GM19240 (cell line): Measurements from ENCODE around the gene PHF1.
"Not testable (repeated sequence)": the region's sequence is repeated elsewhere in the genome, so short reads cannot be mapped to it uniquely, and the experiment has no call there.

Experiments used
- DNase-seq: peaks from one replicate; pipeline ENCODE4 v3.0.0; 2011; ENCODE audit warnings: low spot score; ENCODE audit not compliant: insufficient read length

PHF1 gene

DNA sequence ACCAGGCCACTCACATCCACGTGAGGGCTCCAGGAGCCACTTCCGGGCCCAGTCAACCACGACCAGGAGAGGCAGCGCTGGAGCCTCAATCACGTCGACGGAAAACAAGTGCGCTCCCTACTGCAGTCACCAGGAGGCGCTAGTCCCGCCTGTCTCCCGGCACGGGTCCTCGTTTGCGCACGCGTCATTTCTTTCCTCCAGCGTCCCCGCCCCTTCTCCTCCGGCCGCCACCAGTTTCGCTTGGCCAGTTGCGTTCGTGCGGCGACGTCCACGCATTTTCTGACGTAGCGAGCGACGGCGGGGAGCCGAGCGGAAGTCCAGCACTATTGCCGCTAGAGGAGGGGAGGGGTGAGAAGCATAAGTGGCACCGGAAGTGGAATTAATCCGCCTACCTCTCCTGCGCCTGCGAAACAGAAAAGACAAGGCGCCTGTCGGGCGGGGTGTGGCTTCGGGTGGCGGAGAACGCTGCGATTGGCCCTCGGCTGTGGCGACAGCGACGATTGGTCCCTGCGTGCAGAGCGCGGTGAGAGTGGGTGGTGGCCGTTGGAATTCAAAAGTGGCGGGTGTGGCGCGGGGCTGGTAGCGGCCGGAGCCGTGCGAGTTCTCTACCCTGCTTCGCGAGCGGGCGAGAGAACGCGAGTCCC lies 19.4 kb upstream of the PHF1 start, which contains the start of gene KIFC1:
Gene KIFC1, plus strand, starts transcription at position 546 of the 644 bp plus-strand sequence. CDS start 163 bp downstream, outside the sequence.
- peak; percentile 93 for DNase-seq

- DNase-seq = no peak
Measured at GRCh38 chr6:33391922-33392594, 18.8 kb upstream of the PHF1 start.

DNA sequence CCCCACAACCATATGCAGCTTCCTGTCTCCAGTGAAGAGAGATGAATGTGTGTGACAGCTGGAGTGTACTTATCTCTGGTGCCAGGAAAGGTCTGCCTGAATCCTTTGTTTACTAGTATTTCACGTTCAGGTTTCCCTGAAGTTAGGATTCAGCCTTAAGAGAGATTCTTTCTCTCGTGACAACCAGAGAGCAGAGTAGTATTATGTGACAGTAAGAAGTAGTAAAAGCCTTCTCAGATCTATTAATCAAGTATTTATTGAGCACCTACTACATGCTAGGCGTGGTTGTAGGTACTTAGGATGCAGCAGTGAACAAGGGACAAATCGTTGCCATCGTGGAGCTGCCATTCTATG lies 18.2 kb upstream of the PHF1 start:
- no peak for DNase-seq

- no peak for DNase-seq
Measured at GRCh38 chr6:33392979-33393378, 17.8 kb upstream of the PHF1 start.

DNA sequence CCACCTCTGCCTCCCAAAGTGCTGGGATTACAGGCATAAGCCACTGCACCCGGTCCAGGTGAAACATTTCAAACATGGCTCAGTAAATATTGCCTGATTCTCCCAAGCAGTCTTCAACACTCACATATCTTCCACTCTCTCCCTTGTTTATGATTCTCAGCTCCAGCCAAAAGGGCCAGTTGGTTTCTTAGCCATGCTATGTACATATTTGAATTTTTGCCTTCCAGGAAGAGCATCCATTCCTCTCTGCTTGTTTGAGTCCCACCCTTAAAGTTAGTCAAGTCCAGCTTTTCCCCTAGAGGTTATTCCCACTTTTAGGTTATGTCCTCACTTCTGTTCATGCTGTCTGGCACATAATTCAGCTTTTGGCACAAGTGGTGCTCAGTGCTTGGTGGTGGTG lies 13.3 kb upstream of the PHF1 start:
- no peak for DNase-seq

GRCh38 chr6:33398601-33399000 lies 12.2 kb upstream of the PHF1 start:
- DNase-seq = not testable (repeated sequence)

- DNase-seq = not testable (repeated sequence)
Measured at GRCh38 chr6:33399881-33400280, 10.9 kb upstream of the PHF1 start.

DNA sequence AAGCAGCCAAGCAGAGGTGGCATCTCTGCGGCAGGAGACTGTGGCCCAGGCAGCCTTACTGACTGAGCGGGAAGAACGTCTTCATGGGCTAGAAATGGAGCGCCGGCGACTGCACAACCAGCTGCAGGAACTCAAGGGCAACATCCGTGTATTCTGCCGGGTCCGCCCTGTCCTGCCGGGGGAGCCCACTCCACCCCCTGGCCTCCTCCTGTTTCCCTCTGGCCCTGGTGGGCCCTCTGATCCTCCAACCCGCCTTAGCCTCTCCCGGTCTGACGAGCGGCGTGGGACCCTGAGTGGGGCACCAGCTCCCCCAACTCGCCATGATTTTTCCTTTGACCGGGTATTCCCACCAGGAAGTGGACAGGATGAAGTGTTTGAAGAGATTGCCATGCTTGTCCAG lies 5.9 kb upstream of the PHF1 start:
- no peak for DNase-seq

DNA sequence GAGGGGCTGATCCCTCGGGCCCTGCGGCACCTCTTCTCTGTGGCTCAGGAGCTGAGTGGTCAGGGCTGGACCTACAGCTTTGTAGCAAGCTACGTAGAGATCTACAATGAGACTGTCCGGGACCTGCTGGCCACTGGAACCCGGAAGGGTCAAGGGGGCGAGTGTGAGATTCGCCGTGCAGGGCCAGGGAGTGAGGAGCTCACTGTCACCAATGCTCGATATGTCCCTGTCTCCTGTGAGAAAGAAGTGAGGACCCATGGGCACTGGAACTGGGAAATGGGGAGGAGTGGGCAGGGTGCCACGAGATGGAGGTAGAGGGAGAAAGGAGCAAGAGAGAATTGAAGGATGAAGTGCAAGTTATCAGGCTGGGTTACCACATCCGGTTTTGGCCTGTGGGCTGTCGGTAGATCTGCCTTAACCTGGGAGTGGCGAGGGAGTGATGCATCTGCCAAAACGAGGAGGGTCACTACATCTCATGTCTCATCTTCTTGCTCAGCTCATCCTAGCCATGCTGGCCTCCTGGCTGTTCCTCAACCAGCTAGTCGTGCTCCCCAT lies 5.4 kb upstream of the PHF1 start:
- DNase-seq = no peak

- DNase-seq = no peak
Measured at GRCh38 chr6:33406126-33406525, 4.7 kb upstream of the PHF1 start.

DNA sequence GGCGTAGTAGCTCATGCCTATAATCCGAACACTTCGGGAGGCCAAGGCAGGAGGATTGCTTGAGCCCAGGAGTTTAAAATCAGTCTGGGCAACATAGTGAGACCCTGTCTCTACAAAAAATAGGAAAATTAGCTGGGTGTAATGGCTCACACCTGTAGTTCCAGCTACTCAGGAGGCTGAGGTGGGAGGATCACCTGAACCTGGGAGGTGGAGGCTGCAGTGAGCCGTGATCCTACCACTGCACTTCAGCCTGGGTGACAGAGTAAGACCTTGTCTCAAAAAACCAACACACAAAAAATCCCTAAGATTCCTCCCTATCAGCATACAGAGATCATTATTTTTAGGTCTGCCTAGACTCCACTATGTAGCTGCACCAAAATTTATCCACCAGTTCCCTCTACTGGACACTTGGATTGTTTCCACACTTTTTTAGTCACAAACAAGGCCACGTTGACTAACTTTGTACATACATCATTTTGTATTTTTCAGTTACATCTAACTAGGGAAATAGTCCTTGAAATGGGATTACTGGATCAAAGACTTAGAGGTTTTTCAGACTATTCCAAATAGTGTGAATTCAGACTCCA lies 3.6 kb upstream of the PHF1 start:
- DNase-seq = no peak

DNA sequence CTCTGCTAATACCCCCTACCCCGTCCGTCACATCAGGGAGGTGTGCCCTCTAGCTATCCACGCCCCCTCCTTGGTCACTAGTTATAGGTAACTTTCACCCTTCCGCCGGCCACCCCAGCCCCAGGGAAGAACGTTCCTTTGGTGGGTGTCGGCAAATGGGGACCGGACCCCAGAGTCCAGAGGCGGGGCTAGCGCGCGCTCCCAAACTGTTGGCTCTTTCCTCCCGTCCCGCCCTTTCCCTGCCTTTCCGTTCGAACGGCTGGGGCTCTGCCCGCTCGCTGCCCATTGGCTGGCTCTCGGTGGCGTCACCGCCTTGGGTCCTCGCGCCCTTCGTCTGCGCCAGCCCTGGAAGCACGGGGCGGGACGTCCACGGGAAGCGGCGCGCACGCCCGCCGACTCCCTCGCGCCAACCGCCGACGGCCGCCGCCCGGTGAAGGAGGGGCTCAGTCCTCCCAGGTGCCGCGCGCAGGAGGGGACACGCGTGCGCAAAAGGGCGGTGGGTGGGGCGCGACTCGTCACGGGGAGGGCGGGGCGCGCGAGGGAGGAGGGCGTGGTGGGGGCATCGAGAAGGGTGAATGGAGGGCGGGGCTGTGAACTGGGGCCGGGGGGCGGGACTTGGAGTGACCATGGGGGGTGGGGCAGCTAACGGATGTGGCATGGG lies 634 bp upstream of the PHF1 start:
- DNase-seq = peak; percentile 93

GRCh38 chr6:33411632-33412005 lies 805 bp downstream of the PHF1 start:
- no peak for DNase-seq

- DNase-seq = no peak
Measured at GRCh38 chr6:33412140-33413009, 1.6 kb downstream of the PHF1 start.

DNA sequence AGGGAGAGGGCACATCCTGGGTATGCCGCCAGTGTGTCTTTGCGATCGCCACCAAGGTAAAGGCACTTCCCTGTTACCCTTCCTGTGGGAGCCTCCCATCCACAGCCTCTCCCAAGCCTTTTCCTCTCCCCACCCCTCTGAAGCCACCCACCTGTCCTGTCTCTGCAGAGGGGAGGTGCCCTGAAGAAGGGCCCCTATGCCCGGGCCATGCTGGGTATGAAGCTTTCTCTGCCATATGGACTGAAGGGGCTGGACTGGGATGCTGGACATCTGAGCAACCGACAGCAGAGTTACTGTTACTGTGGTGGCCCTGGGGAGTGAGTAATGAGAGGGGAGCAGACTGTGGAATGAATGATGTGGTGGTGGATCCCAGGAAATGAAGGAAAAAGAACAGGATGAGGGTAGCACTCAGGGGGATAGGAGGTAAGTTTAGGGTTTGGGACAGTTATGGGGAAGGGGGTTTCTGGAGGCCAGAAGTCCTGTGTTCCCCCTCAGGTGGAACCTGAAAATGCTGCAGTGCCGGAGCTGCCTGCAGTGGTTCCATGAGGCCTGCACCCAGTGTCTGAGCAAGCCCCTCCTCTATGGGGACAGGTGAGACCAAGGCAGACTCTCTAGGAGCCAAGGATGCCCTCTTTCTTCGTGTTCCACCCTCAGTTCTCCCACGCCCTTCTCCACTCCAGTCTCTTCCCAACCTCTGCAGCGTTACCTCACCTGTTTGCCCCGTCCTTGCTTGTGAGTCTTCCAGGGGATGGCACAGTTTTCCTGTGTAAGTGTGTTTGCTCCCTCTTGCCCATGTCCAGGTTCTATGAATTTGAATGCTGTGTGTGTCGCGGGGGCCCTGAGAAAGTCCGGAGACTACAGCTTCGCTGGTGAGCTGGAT lies 2.7 kb downstream of the PHF1 start:
- DNase-seq = no peak

- no peak for DNase-seq
Measured at GRCh38 chr6:33414592-33415271, 3.9 kb downstream of the PHF1 start.

DNA sequence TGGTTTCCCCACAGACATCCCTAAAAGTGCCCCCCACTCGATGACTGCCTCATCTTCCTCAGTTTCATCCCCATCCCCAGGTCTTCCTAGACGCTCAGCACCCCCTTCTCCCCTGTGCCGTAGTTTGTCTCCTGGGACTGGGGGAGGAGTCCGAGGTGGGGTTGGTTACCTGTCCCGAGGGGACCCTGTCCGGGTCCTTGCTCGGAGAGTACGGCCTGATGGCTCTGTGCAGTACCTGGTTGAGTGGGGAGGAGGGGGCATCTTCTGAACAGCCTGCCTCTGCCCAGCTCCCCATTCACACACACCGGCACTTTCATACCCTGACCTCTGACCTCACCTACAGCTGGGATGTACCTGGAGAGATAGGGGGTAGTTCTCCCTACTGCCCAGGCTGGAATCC lies 5.0 kb downstream of the PHF1 start:
- no peak for DNase-seq

DNA sequence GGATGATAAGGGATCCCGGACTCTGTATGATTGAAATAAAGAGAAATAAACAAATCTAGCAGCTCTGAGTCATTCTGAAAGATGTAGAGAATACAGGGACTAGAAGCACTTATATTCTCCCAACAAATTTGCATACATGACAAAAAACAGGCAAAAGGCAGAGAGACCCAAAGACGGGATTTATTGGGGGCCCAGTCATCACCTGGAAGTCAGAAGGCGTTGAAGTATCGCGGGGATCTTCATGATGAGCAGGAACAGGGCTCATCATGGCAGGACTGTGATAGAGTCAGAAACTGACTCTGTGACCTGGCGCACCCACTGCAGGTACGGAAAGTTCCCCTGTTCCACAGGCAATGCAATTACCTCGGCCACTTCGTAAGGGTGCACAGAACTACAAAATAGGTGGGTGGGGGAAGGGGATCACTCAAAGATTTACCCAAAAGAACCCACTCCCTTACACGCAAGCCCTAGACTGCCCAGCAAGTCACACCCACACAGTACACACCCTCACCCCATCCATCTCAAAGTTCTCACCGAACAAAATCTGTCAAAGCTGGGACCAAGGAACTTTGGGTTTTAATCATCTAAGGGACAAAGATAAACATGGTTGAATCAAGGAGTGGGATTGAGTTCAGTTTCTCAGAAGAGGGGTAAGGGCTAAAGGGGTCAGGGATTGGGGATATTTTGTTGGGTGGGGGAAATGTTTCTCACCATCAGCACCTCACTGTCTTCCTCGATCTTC lies 5.7 kb downstream of the PHF1 start:
- no peak for DNase-seq
